HepG2 (cell line): ENCODE data around the gene PHKB. TPM values are rescaled to one million over a fixed set of nuclear protein-coding genes. Genes with fewer than 3 reads are reported as not detected.

Experiments
- AHR ChIP-seq: IDR thresholded peaks from 2 replicates; pipeline ENCODE4 v1.6.1; 2018; ENCODE audit warnings: missing genetic modification reagents, missing compliant biosample characterization
- ATF3 ChIP-seq: sonication (generic); formaldehyde crosslinking; IDR thresholded peaks from 2 replicates; pipeline ENCODE4 v1.4.0; 2020; ENCODE audit warnings: missing genetic modification reagents
- IRX3 ChIP-seq: sonication (generic); formaldehyde crosslinking; IDR thresholded peaks from 2 replicates; pipeline ENCODE4 v1.8.1; 2023; ENCODE audit warnings: mild to moderate bottlenecking, low read depth, missing genetic modification reagents, borderline replicate concordance
- NR0B2 ChIP-seq: sonication (generic); formaldehyde crosslinking; IDR thresholded peaks from 2 replicates; pipeline ENCODE4 v1.4.0; 2020; ENCODE audit warnings: mild to moderate bottlenecking, missing genetic modification reagents
- NR2F1 ChIP-seq, 2 experiments: fragments of 450-650 bp in 1 of 2; formaldehyde crosslinking in 1 of 2; IDR thresholded peaks; 2 replicates each; pipeline versions ENCODE4 v1.5.0 to v1.6.1; 2016 to 2020; ENCODE audit warnings: mild to moderate bottlenecking in 1 of 2, missing compliant biosample characterization in 1 of 2, missing genetic modification reagents in 1 of 2, moderate library complexity in 1 of 2
- PRDM15 ChIP-seq: sonication (generic); formaldehyde crosslinking; IDR thresholded peaks from 2 replicates; pipeline ENCODE4 v1.4.0; 2020; ENCODE audit warnings: missing genetic modification reagents
- SNRNP70 ChIP-seq: fragments of 200-400 bp; formaldehyde crosslinking; IDR thresholded peaks from 2 replicates; pipeline ENCODE4 v1.6.1; 2017; ENCODE audit warnings: mild to moderate bottlenecking, low read depth, low read length, moderate library complexity
- ZHX1 ChIP-seq: sonication (generic); formaldehyde crosslinking; IDR thresholded peaks from 2 replicates; pipeline ENCODE4 v1.8.1; 2022; ENCODE audit warnings: low read depth, mild to moderate bottlenecking, missing genetic modification reagents
- ZNF333 ChIP-seq: sonication (generic); formaldehyde crosslinking; IDR thresholded peaks from 2 replicates; pipeline ENCODE4 v1.4.0; 2020; ENCODE audit warnings: mild to moderate bottlenecking, missing genetic modification reagents, borderline replicate concordance
- ZNF609 ChIP-seq: sonication (generic); formaldehyde crosslinking; IDR thresholded peaks from 2 replicates; pipeline ENCODE4 v1.4.0; 2020; ENCODE audit warnings: mild to moderate bottlenecking, missing genetic modification reagents, borderline replicate concordance
- polyA plus RNA-seq, 8 experiments: library from polyadenylated mRNA; depleted of rRNA in 3 of 8; stranded (reverse) in 7 of 8; unstranded in 1 of 8; fragments of >200 nt; fragmentation: Illumina TruSeq in 4 of 8; extraction: Trizol in 4 of 8; gene quantifications; 2 replicates each; pipeline versions ENCODE4 v1.2.1 to v1.2.3, GENCODE V29; 2011 to 2016; ENCODE audit warnings: low read depth in 4 of 8, missing spikeins in 1 of 8, mixed read lengths in 1 of 8; ENCODE audit not compliant: insufficient read depth in 1 of 8
- total RNA-seq, 5 experiments: library from RNA; depleted of rRNA; stranded (reverse); fragments of >200 nt; fragmentation: Illumina TruSeq; extraction: Trizol; gene quantifications; 2 replicates each; pipeline ENCODE4 v1.2.3, GENCODE V29; 2016; ENCODE audit warnings: low read depth in 1 of 5

PHKB gene
- total and polyA plus RNA-seq, 2 of the 13 experiments (the other 11 are each of a cell fraction or from before 2014, with no cell fraction given), result 66.0 to 80.8 TPM

- TF ChIP-seq ZHX1 (peak; percentile 79), ATF3 (no peak), IRX3 (CRISPR knock-in tag) (peak; percentile 23; the same call in 1 of the 2 replicates), SNRNP70 (no peak), NR2F1 (CRISPR knock-in tag; IDR thresholded peaks at IDR 0.05) (no peak), NR0B2 (peak; percentile 83; the same call in 1 of the 2 replicates), ZNF333 (peak; percentile 23; the same call in 1 of the 2 replicates), AHR (CRISPR knock-in tag) (0 out of 2 replicates have a peak, but pooled peaks have one; percentile 68), ZNF609 (CRISPR knock-in tag) (peak; percentile 64), PRDM15 (CRISPR knock-in tag) (no peak)
These were observed at the start of gene PHKB, which contains the start of gene ITFG1 (continued) for GRCh38 chr16:47460711-47461597.
